K562 (cell line): ENCODE measurements around the gene TANGO6. TPM values are rescaled to one million over a fixed set of nuclear protein-coding genes. Genes with fewer than 3 reads are reported as not detected.

Experiments
- ADNP ChIP-seq: fragments of 200-800 bp; sonication (Bioruptor generic); IDR thresholded peaks from 2 replicates; pipeline ENCODE4 v1.6.1; 2016; ENCODE audit warnings: missing genetic modification characterization, missing compliant biosample characterization
- GTF2E2 ChIP-seq: fragments of 200-800 bp; sonication (Bioruptor generic); IDR thresholded peaks from 2 replicates; pipeline ENCODE4 v1.6.1; 2016; ENCODE audit warnings: missing genetic modification characterization, missing compliant biosample characterization
- GTF3C2 ChIP-seq: IDR thresholded peaks from 3 replicates; pipeline ENCODE4 v1.6.1; 2011; ENCODE audit warnings: borderline replicate concordance, mild to moderate bottlenecking, moderate library complexity; ENCODE audit not compliant: insufficient read length; ENCODE audit errors: extremely low read depth
- HDAC2 ChIP-seq: fragments of 450-650 bp; IDR thresholded peaks from 2 replicates; pipeline ENCODE4 v1.6.1; 2016; ENCODE audit warnings: mild to moderate bottlenecking
- RBFOX2 ChIP-seq: fragments of 200-400 bp; formaldehyde crosslinking; IDR thresholded peaks from 2 replicates; pipeline ENCODE4 v1.6.1; 2017; ENCODE audit warnings: low read depth, mild to moderate bottlenecking, low read length, moderate library complexity
- RBM17 ChIP-seq: fragments of 200-400 bp; formaldehyde crosslinking; IDR thresholded peaks from 2 replicates; pipeline ENCODE4 v1.6.1; 2017; ENCODE audit warnings: low read depth, mild to moderate bottlenecking, low read length, borderline replicate concordance
- THRB ChIP-seq: fragments of 450-650 bp; formaldehyde crosslinking; conservative IDR thresholded peaks from 2 replicates; pipeline ENCODE4 v1.4.0; 2022; ENCODE audit warnings: mild to moderate bottlenecking, missing genetic modification characterization
- TOE1 ChIP-seq, 2 experiments: fragments of 450-650 bp in 1 of 2; sonication (generic) in 1 of 2; formaldehyde crosslinking in 1 of 2; IDR thresholded peaks; 2 replicates each; pipeline versions ENCODE4 v1.7.1 to v1.8.0; 2016 to 2022; ENCODE audit warnings: borderline replicate concordance in 2 of 2, mild to moderate bottlenecking in 2 of 2, antibody characterized with exemption in 1 of 2, inconsistent platforms in 1 of 2, low read depth in 1 of 2, missing genetic modification reagents in 1 of 2, moderate library complexity in 1 of 2
- ZBTB40 ChIP-seq, 2 experiments: fragments of 450-650 bp in 1 of 2; sonication (generic) in 1 of 2; formaldehyde crosslinking in 1 of 2; IDR thresholded peaks; 2 replicates each; pipeline versions ENCODE4 v1.7.1 to v1.9.0; 2016 to 2022; ENCODE audit warnings: inconsistent platforms in 1 of 2, mild to moderate bottlenecking in 1 of 2, missing genetic modification reagents in 1 of 2
- ZNF699 ChIP-seq: fragments of 250-450 bp; sonication (Bioruptor Pico); IDR thresholded peaks from 2 replicates; pipeline ENCODE4 v1.8.0; 2021; ENCODE audit warnings: mild to moderate bottlenecking, moderate library complexity; ENCODE audit not compliant: insufficient replicate concordance
- polyA plus RNA-seq, 8 experiments: library from polyadenylated mRNA; depleted of rRNA in 4 of 8; stranded (reverse) in 5 of 8; unstranded in 3 of 8; fragments of >200 nt; fragmentation: Nextera tagmentation in 2 of 8; fragmentation: Illumina TruSeq in 1 of 8; extraction: Ambion mirVana in 2 of 8; extraction: Trizol in 1 of 8; gene quantifications; 2 replicates each; pipeline versions ENCODE4 v1.2.1 to v1.2.3, GENCODE V29; 2011 to 2014; ENCODE audit warnings: inconsistent platforms in 1 of 8, missing spikeins in 1 of 8
- total RNA-seq, 7 experiments: library from RNA; depleted of rRNA in 6 of 7; stranded (reverse); fragments of >200 nt in 6 of 7; fragmentation: Illumina TruSeq in 2 of 7; extraction: Trizol in 2 of 7; gene quantifications; 2 replicates each; pipeline versions ENCODE4 v1.2.1 to v1.2.3, GENCODE V29; 2011 to 2021; ENCODE audit warnings: low replicate concordance in 1 of 7

The TANGO6 gene
- total and polyA plus RNA-seq, 9 of the 15 experiments (the other 6 are each of a cell fraction or from before 2014, with no cell fraction given), result 1.6 to 15.2 (median 9.6) TPM

- peak; percentile 74 for TF ChIP-seq RBFOX2
- no peak for TF ChIP-seq GTF3C2
- TF ChIP-seq ZBTB40 (IDR thresholded peaks at IDR 0.05), result peak; percentile 66
- TF ChIP-seq ZBTB40 (CRISPR knock-in tag; IDR thresholded peaks at IDR 0.05), result no peak
- peak; percentile 70 for TF ChIP-seq GTF2E2
- peak; percentile 77 for TF ChIP-seq TOE1 (IDR thresholded peaks at IDR 0.05; ENCODE audit: borderline replicate concordance)
- TF ChIP-seq TOE1 (CRISPR knock-in tag; IDR thresholded peaks at IDR 0.05; ENCODE audit: borderline replicate concordance, low read depth), result no peak
- peak; percentile 79 for TF ChIP-seq HDAC2
- peak; percentile 87; the same call in 1 of the 2 replicates for TF ChIP-seq THRB (CRISPR knock-in tag)
- no peak for TF ChIP-seq ADNP (tag)
- no peak for TF ChIP-seq ZNF699 (CRISPR knock-in tag)
- no peak for TF ChIP-seq RBM17
Observed at GRCh38 chr16:69131839-69132423, 288.6 kb downstream of the TANGO6 start (continued).
